Activated CD4-positive, CD25-positive, alpha-beta regulatory T cell (primary cell): ENCODE measurements around the gene LUM.

Source experiments
- DNase-seq, 4 experiments: peaks; one replicate each; lab custom pipeline; 2025; lab: John Stamatoyannopoulos, UW

LUM gene, protein sequence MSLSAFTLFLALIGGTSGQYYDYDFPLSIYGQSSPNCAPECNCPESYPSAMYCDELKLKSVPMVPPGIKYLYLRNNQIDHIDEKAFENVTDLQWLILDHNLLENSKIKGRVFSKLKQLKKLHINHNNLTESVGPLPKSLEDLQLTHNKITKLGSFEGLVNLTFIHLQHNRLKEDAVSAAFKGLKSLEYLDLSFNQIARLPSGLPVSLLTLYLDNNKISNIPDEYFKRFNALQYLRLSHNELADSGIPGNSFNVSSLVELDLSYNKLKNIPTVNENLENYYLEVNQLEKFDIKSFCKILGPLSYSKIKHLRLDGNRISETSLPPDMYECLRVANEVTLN

DNA sequence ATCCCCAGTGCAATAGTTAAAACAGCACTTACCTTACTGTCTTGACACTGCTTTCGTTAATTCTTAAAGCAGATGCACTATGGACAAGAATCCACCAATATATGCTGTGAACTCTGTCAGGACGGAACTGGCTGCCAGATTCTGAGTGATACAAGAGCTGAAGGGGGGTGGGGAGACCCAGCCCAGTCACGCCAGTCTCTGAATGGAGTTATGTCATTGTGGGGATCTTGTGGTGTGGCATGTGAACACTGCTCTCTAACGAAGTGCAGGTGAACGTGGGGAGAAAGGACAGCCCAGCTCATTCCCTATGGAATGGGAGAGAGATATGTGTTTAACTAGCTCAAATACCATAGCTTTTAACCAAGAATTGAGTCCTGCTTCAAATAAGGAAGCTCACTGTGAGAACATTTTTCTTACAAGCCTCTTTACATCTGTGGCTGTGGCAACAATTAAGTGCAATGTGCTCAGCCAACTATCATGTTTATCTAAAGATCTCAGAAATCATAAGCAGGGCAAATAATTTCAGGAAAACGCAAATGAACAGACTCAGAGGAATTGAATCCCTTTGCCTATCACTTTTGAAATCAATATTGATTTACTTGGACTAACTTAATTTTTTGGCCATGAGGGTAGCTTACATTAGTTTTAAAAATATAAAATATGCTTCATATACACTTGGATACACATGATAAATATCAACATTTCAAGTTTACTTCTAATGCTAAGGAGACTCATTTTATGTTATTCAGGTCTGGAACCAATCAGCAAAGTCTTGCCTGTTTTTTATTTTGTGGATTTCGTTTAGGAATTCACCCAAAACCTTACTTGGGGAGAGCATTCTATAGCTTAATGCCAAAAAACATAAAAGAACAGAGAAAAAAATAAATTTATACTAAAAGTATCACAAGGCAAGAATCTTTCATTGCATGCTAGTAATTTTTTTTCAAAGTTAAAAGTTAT, at the start of gene LUM:
Gene LUM (minus strand): TSS at position 129 of the 960 bp plus-strand sequence. CDS start 2,515 bp downstream, outside the sequence.
- DNase-seq = no peak

DNA sequence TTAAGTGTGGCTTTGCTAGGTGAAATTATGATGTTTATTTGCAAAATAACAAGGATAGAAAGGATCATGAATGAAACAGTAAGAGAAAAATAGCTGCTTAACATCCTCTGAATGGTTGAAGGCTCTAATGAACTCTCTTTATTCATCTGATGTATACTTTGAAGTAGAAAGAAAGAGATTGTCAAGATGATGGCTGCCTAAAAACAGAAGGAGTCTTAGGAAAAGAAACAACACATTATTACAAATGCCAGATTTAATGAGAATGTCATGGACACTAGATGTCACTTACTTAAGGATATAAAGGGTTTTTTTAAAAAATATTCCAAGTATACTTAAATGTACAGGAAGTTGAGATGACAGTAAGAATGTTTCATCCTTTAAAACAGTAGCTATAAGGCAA, 49.7 kb upstream of the LUM start:
- DNase-seq = no peak

- DNase-seq = no peak
Measured at GRCh38 chr12:91155990-91156389, 44.7 kb upstream of the LUM start.

DNA sequence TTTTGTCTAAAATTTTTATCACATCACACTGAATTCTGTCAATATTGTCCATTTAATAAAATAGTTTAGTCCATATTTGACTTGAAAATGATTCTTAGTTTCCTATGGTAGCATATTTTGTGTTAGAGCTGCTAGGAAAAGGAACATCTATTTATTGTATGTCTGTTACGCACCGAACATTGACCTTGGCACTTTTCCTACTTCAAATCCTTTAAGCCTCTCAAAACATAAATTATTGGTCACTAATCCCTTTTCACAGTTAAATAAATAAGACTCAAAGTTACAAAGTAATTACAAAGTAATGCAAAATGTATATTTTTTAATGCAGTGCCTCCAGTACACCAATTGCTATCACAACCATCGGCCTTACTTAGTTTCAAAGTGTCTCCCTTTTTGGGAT, 42.8 kb upstream of the LUM start:
- no peak for DNase-seq

- no peak for DNase-seq
Measured at GRCh38 chr12:91144053-91144452, 32.8 kb upstream of the LUM start.

- DNase-seq = no peak
Measured at GRCh38 chr12:91143206-91143605, 31.9 kb upstream of the LUM start.

- DNase-seq = no peak
Measured at GRCh38 chr12:91142221-91142631, 30.9 kb upstream of the LUM start.

GRCh38 chr12:91140026-91140931, 29.0 kb upstream of the LUM start:
- no peak for DNase-seq

GRCh38 chr12:91139286-91139685, 28.0 kb upstream of the LUM start:
- no peak for DNase-seq

DNA sequence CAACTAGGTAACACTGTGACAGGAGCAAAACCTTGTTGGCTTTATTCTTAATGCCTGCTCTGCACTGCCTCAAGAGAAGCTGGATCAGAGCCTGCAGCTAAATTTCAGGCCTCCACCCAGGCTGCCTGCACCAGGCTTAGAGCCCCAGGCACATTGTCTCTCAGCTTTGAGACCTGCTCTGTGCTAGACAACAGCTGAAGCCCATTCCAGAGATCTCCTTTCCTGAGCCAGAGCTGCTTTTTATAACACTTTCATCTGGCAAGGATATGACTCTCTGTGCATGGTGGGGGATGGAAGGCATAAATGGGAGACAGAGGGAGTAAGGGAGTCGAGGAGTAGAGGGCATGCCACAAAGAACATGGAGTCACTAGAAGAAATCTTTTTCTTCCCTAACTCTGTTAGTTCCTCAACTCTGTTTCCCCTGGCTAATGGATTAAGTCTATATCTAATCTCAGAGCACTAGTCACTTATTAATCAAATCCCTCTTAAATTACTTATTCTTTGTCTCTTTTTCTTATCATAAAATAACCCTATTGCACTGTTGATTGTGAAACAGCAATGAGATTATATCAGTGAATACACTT, 27.1 kb upstream of the LUM start:
- no peak for DNase-seq

GRCh38 chr12:91133871-91134270, 22.6 kb upstream of the LUM start:
- DNase-seq = no peak

DNA sequence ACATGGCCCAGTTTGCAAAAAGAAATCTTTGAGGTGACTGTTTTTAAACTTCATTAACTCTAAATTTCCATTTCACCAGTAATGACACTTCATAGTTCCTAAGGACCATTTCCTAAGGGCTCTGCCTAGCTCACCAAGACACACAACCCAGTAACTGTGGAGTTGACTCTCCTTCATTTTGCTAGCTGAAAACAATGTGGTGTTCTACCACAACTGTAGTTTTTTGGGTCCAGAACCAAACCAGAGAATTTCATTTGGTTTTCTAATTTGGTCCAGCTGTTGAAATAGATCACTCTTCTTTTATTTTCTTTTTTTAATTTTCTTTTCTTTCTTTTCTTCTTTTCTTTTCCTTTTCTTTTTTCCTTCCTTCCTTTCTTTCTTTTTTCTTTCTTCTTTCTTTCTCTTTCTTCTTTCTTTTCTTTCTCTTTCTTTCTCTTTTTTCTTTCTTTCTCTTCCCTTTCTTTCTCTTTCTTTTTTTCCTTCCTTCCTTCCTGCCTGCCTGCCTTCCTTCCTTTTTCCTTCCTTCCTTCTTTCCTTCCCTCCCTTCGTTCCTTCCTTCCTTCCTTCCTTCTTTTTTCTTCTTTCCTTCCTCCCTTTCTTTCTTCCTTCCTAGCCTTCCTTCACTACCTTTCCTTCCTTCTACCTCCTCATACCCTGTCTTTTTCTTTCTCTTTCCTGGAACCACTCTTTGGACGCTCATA, 18.5 kb upstream of the LUM start:
- no peak for DNase-seq

- no peak for DNase-seq
Measured at GRCh38 chr12:91127751-91128150, 16.5 kb upstream of the LUM start.

DNA sequence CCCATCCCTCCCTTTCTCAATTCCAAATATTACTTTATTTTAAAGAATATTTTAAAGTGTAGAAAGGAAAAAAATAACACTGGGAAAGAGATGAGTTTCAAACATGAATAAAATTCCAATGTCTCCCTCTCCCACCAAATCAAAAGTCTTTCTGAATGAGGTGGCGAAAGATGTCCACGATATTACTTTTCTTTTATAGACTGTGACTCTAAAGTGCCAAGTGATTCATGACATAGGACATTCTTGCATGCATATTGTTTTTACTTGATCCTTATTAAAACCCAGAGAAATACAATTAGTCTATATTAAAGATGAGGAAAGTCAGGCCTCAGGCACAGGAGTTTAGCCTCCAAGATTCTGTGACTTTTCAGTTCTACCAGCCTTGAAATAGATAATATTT, 16.0 kb upstream of the LUM start:
- no peak for DNase-seq

DNA sequence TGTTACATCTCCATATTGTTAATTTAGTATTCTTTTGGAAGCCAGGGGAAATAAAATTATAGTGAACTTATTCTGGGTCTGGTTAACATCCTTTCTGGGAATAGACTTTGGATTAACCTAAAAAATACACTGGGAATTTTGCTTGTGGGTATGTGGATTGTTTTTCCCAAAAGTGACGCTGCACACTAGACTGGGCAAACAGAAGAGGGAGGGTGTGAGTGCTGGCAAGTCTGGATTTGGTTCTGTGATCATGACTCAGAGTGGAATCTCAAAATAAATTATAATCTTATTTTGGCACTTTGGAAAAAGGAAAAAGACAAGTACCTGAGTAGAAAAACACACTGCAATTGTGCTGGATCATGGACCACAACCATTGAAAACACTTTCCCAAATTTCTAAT, 15.2 kb upstream of the LUM start:
- no peak for DNase-seq

DNA sequence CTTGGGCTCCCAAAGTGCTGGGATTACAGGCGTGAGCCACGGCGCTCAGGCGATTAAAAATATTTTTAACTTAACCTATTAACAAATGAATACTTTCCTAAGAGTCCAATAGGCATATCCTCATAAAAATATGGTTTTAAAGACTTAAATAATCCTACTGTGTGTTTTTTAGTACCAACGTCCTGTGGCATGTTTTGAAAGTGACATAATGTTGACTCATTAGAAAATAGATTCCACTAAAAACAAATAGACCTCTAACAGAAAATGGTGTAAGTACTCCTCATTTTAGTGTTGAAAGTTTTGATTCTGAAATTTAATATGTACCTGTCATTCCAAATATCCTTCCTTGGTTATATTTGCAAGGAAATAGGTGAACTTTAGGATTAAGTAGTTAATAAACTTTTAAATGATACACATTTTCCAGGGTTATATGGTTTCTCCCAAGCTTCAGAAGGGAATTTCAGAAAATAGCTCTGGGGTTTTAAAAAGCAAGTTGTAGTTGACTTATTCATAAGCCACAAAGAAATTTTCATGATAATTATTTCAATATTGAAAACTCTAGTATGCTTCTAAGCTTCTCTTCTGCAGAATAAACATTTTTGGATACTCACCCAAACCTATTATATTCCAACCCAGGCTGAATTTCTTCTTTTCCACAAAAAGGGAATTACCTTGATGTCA, 12.1 kb upstream of the LUM start:
- DNase-seq = no peak

GRCh38 chr12:91120781-91121180, 9.5 kb upstream of the LUM start:
- no peak for DNase-seq

DNA sequence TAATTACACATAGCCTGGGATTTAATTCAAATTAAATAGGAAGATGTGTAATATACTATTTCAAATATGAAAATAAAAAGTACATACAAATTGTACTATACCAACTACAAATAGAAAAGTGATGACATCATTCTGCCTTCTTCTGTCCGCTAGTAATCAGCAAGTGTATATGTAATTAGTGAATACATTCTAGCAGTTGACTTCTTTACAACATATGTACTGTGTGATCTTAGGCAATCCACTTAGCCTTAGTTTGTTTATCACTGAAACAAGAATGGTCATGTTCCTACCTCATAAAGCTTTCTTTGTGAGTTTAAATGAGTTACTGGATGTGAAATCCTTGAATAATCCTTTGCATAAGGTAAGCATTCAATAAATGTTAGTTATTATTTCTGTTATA, 7.8 kb upstream of the LUM start:
- no peak for DNase-seq

GRCh38 chr12:91113621-91114020, 2.3 kb upstream of the LUM start:
- DNase-seq = no peak

- DNase-seq = no peak
Measured at GRCh38 chr12:91110311-91110924, 876 bp downstream of the LUM start.
